ENCODE results near the gene SYTL3.
"Not testable (repeated sequence)": the region's sequence is repeated elsewhere in the genome, so short reads cannot be mapped to it uniquely, and the experiment has no call there.

Gene SYTL3

GRCh38 chr6:158654960-158655489 lies 5.2 kb downstream of the SYTL3 start:
- no peaks in the 10 kb centered on the region for H4K20me1 ChIP-seq (ENCODE audit: control insufficient read depth, insufficient read depth, low read depth, low read length)
- H3K9me2 ChIP-seq (replicated peaks; ENCODE audit: control insufficient read depth, low read length): no peaks in the 10 kb centered on the region
- H3K4me1 ChIP-seq (ENCODE audit: control insufficient read depth, low read length): no peaks in the 10 kb centered on the region; the same call in 1 of the 2 replicates
- H3K36me3 ChIP-seq (ENCODE audit: control insufficient read depth, low read length): no peaks in the 10 kb centered on the region
- H3K4me3 ChIP-seq (ENCODE audit: low read length): no peak overlapping the region
- no peaks in the 10 kb centered on the region for H3K79me2 ChIP-seq (ENCODE audit: control insufficient read depth, low read length)
- no peak overlapping the region for H3K27ac ChIP-seq (ENCODE audit: low read depth, low read length)
- H3K9me3 ChIP-seq (ENCODE audit: control insufficient read depth, insufficient read depth, low read length): no peaks in the 10 kb centered on the region
- H3K4me2 ChIP-seq (ENCODE audit: low read length): no peak overlapping the region
- TF ChIP-seq EZH2phosphoT487 (IDR thresholded peaks at IDR 0.05; ENCODE audit: borderline replicate concordance, low read length): no peak
- TF ChIP-seq CTCF (IDR thresholded peaks at IDR 0.05; ENCODE audit: low read depth, low read length, poor library complexity, severe bottlenecking): no peak
- H3F3A ChIP-seq (ENCODE audit: control insufficient read depth, insufficient read depth): no peaks in the 10 kb centered on the region
- H3K27me3 ChIP-seq (ENCODE audit: control insufficient read depth, low read length): peaks cover 13% of the 10 kb centered on the region

- no peaks in the 10 kb centered on the region for H4K20me1 ChIP-seq (ENCODE audit: control insufficient read depth, insufficient read depth, low read depth, low read length)
- H3K9me2 ChIP-seq (replicated peaks; ENCODE audit: control insufficient read depth, low read length): no peaks in the 10 kb centered on the region
- H3K79me2 ChIP-seq (ENCODE audit: control insufficient read depth, low read length): no peaks in the 10 kb centered on the region
- H3K4me1 ChIP-seq (ENCODE audit: control insufficient read depth, low read length): peaks cover 4% of the 10 kb centered on the region
- peaks cover 13% of the 10 kb centered on the region for H3K27me3 ChIP-seq (ENCODE audit: control insufficient read depth, low read length)
- H3K27ac ChIP-seq (ENCODE audit: low read depth, low read length): no peak overlapping the region
- no peaks in the 10 kb centered on the region for H3F3A ChIP-seq (ENCODE audit: control insufficient read depth, insufficient read depth)
- no peak overlapping the region for H3K4me3 ChIP-seq (ENCODE audit: low read length)
- no peaks in the 10 kb centered on the region for H3K36me3 ChIP-seq (ENCODE audit: control insufficient read depth, low read length)
- TF ChIP-seq CTCF (IDR thresholded peaks at IDR 0.05; ENCODE audit: low read depth, low read length, poor library complexity, severe bottlenecking): no peak
- no peak for TF ChIP-seq EZH2phosphoT487 (IDR thresholded peaks at IDR 0.05; ENCODE audit: borderline replicate concordance, low read length)
- H3K9me3 ChIP-seq (ENCODE audit: control insufficient read depth, insufficient read depth, low read length): no peaks in the 10 kb centered on the region
- no peak overlapping the region for H3K4me2 ChIP-seq (ENCODE audit: low read length)
Measured at GRCh38 chr6:158655569-158656450, 6.0 kb downstream of the SYTL3 start.

- H3K9me3 ChIP-seq (ENCODE audit: control insufficient read depth, insufficient read depth, low read length); H3K4me2 ChIP-seq (ENCODE audit: low read length); H3K4me1 ChIP-seq (ENCODE audit: control insufficient read depth, low read length); H3K79me2 ChIP-seq (ENCODE audit: control insufficient read depth, low read length); H3K4me3 ChIP-seq (ENCODE audit: low read length); H3K27ac ChIP-seq (ENCODE audit: low read depth, low read length); H4K20me1 ChIP-seq (ENCODE audit: control insufficient read depth, insufficient read depth, low read depth, low read length); H3K36me3 ChIP-seq (ENCODE audit: control insufficient read depth, low read length); H3K9me2 ChIP-seq (replicated peaks; ENCODE audit: control insufficient read depth, low read length); H3F3A ChIP-seq (ENCODE audit: control insufficient read depth, insufficient read depth): not testable (repeated sequence)
- peaks cover 14% of the 10 kb centered on the region for H3K27me3 ChIP-seq (ENCODE audit: control insufficient read depth, low read length)
Measured at GRCh38 chr6:158656986-158657385, 7.1 kb downstream of the SYTL3 start.

GRCh38 chr6:158660333-158660754 lies 10.5 kb downstream of the SYTL3 start:
- Histone ChIP-seq H3K27ac (ENCODE audit: low read depth, low read length) (no peak overlapping the region), H3F3A (ENCODE audit: control insufficient read depth, insufficient read depth) (no peaks in the 10 kb centered on the region), H3K36me3 (ENCODE audit: control insufficient read depth, low read length) (no peaks in the 10 kb centered on the region), H3K4me3 (ENCODE audit: low read length) (no peak overlapping the region), H3K27me3 (ENCODE audit: control insufficient read depth, low read length) (peaks cover 29% of the 10 kb centered on the region), H3K9me3 (ENCODE audit: control insufficient read depth, insufficient read depth, low read length) (no peaks in the 10 kb centered on the region), H3K4me1 (ENCODE audit: control insufficient read depth, low read length) (peaks cover 4% of the 10 kb centered on the region), H3K4me2 (ENCODE audit: low read length) (peak overlapping the region; percentile 7; the same call in 1 of the 2 replicates), H3K9me2 (replicated peaks; ENCODE audit: control insufficient read depth, low read length) (no peaks in the 10 kb centered on the region), H4K20me1 (ENCODE audit: control insufficient read depth, insufficient read depth, low read depth, low read length) (no peaks in the 10 kb centered on the region), H3K79me2 (ENCODE audit: control insufficient read depth, low read length) (no peaks in the 10 kb centered on the region)
- TF ChIP-seq CTCF (IDR thresholded peaks at IDR 0.05; ENCODE audit: low read depth, low read length, poor library complexity, severe bottlenecking) (peak; percentile 80), EZH2phosphoT487 (IDR thresholded peaks at IDR 0.05; ENCODE audit: borderline replicate concordance, low read length) (no peak)

Measured in DOHH2 (cell line).